H1 (cell line): Measurements from ENCODE around the gene SMOC2.

Experiments
- CTCF ChIP-seq, 3 experiments: IDR thresholded peaks; 1 replicate in 2 of 3; 2 replicates in 1 of 3; pipeline versions ENCODE4 v1.5.1 to v1.6.1; 2011; ENCODE audit warnings: low read length in 3 of 3, mild to moderate bottlenecking in 3 of 3, inconsistent platforms in 2 of 3, low read depth in 1 of 3, moderate library complexity in 1 of 3; ENCODE audit not compliant: insufficient read depth in 1 of 3; ENCODE audit errors: control extremely low read depth in 1 of 3
- EP300 ChIP-seq, 2 experiments: IDR thresholded peaks; 1 replicate in 1 of 2; 2 replicates in 1 of 2; pipeline ENCODE4 v1.6.1; 2011 to 2012; ENCODE audit warnings: low read depth in 2 of 2, low read length in 2 of 2, mild to moderate bottlenecking in 2 of 2, borderline replicate concordance in 1 of 2, inconsistent platforms in 1 of 2, moderate library complexity in 1 of 2
- KDM4A ChIP-seq: IDR thresholded peaks from one replicate; pipeline ENCODE4 v1.7.1; 2012; ENCODE audit warnings: low read depth, mild to moderate bottlenecking, moderate library complexity, low read length, inconsistent platforms; ENCODE audit not compliant: severe bottlenecking
- POLR2A ChIP-seq, 2 experiments: IDR thresholded peaks; 1 replicate in 1 of 2; 2 replicates in 1 of 2; pipeline ENCODE4 v1.6.1; 2011; ENCODE audit warnings: low read depth in 2 of 2, low read length in 2 of 2, mild to moderate bottlenecking in 2 of 2; ENCODE audit errors: control extremely low read depth in 1 of 2
- POLR2AphosphoS5 ChIP-seq: IDR thresholded peaks from 2 replicates; pipeline ENCODE4 v1.6.1; 2011; ENCODE audit warnings: low read depth, low read length
- TEAD4 ChIP-seq: IDR thresholded peaks from 2 replicates; pipeline ENCODE4 v1.6.1; 2012; ENCODE audit warnings: low read depth, low read length, inconsistent platforms, mixed read lengths

GRCh38 chr6:168540713-168541291, 99.8 kb downstream of the SMOC2 start:
- no peak for TF ChIP-seq TEAD4
- no peak for TF ChIP-seq CTCF (IDR thresholded peaks at IDR 0.05; ENCODE audit: control extremely low read depth in 1 of 3, insufficient read depth in 1 of 3, low read depth in 1 of 3, low read length in 3 of 3)
- TF ChIP-seq POLR2AphosphoS5: peak; percentile 31; the same call in 1 of the 2 replicates
- peak in 1 of 2 experiments; percentile 85; a peak in 1 of 3 replicates for TF ChIP-seq EP300 (IDR thresholded peaks at IDR 0.05; ENCODE audit: borderline replicate concordance in 1 of 2, low read depth in 2 of 2, low read length in 2 of 2)
- TF ChIP-seq KDM4A: no peak
- TF ChIP-seq POLR2A (IDR thresholded peaks at IDR 0.05; ENCODE audit: control extremely low read depth in 1 of 2, low read depth in 2 of 2, low read length in 2 of 2): no peak
